ENCODE results near the gene HOXD10. TPM values are rescaled to one million over a fixed set of nuclear protein-coding genes. Genes with fewer than 3 reads are reported as not detected.

HOXD10 gene
- total and polyA plus RNA-seq, 12 donors: not detected

DNA sequence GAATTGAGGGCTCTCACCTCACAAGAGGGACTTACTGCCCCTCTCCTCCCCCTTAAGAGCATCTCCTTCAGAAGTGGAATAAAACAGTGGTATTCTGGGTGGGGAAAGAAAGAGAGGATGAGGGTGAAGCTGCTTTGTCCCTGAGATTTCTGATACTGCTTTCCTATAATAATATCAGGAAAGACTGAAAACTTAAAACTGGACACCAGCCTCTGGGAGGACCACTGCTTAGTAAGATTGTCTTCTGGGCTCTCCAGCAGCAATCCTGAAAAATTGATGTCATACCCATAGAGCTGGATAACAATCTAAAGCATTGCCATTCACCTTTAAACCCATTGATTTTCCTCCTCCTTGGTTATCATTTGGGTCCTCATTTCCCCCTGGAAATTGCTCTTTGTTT lies 30.1 kb downstream of the HOXD10 start:
- Histone ChIP-seq H3K27me3 (peaks cover 38 to 100% (median 99%) of the 10 kb centered on the region in 7 donors), H3K4me3 (no peak overlapping the region), H3K4me1 (peaks cover 0 to 4% (median 0%) of the 10 kb centered on the region in 9 donors), H3K9me3 (no peaks in the 10 kb centered on the region), H3K27ac (no peak overlapping the region), H3K36me3 (no peaks in the 10 kb centered on the region)
- no peak for DNase-seq
- ATAC-seq: no peak
- intact Hi-C loops (cut with DNase I): no loop called here
- no peak for TF ChIP-seq CTCF (IDR thresholded peaks at IDR 0.05)

DNA sequence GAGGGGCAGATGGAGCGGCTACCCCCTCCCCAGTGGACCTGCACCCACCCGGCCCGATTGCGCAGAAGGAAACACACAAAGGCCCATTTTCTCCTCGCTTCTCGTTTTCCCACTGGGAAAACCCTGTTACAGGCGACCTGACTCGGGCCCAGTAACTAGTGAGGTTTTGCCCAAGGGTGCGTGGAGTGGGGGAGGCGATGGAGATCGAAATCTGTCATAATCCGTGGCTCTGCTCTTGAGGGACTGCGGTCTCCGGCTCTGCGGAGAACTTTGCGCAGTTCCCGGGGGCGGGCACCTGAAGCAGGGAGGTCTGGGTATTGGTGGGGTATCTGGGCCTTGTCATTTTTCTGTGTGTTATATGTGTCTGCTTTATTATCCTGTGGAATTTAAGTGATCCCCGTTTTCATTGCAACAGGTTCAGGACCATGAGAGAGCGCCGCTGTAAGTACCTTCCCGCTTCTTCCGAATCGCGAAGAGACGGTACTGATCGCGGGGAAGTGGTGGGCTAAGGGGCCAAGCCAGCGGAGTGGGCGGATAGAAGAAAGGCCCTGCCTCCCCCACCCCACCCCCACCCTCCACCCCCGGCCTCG lies 30.7 kb downstream of the HOXD10 start:
- 18 to 28% methylated on average over 32 of the region's 32 CpGs for WGBS, 2 donors
- TF ChIP-seq CTCF (IDR thresholded peaks at IDR 0.05): no peak
- DNase-seq (no peak), ATAC-seq (no peak)
- intact Hi-C loops (cut with DNase I): no loop called here
- no peak overlapping the region for H3K4me3 ChIP-seq
- peaks cover 43 to 100% (median 100%) of the 10 kb centered on the region in 7 donors for H3K27me3 ChIP-seq
- H3K27ac ChIP-seq: no peak overlapping the region
- H3K4me1 ChIP-seq: peaks cover 0 to 8% (median 0%) of the 10 kb centered on the region in 9 donors
- H3K36me3 ChIP-seq: no peaks in the 10 kb centered on the region
- no peaks in the 10 kb centered on the region for H3K9me3 ChIP-seq

DNA sequence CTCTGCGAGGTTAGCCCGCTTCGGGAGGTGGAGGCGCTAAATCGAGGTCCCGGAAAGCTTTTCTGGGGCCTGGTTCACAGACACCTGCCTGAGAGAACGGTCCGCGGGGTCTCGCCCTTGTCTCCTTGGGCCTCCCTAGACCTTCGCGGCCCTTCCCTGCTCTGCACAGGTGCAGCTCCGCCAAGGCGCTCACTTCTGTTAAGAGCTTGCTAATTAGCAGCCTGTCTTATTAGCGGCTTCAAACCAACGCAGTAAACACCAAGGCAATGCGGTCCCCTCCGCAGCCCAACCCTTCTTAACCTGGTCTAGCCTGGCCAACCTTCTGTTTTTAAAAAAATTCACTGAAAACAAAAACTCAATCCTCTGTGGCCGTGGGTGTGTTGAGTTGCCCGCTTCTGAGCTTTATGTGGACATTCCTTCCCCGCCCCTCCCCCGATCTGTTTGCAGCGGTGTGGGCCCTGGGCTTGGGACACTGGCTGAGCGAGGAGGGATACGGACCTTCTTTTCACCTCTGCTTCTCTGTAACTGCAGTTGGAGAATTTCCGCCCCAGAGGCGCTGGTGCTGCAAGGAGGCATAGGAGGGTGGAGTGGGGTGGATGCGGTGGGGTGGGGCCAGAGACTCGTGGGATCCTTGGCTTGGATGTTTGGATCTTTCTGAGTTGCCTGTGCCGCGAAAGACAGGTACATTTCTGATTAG lies 31.4 kb downstream of the HOXD10 start:
- Histone ChIP-seq H3K36me3 (no peaks in the 10 kb centered on the region), H3K4me1 (peaks cover 0 to 12% (median 0%) of the 10 kb centered on the region in 9 donors), H3K27ac (no peak overlapping the region), H3K9me3 (no peaks in the 10 kb centered on the region), H3K4me3 (no peak overlapping the region), H3K27me3 (peaks cover 47 to 100% (median 100%) of the 10 kb centered on the region in 7 donors)
- WGBS, 2 donors: 10 to 20% methylated on average over 31 of the region's 31 CpGs
- intact Hi-C loops (cut with DNase I): no loop called here
- no peak for DNase-seq
- no peak for TF ChIP-seq CTCF (IDR thresholded peaks at IDR 0.05)
- ATAC-seq: no peak

GRCh38 chr2:176148751-176149421 lies 32.3 kb downstream of the HOXD10 start:
- H3K9me3 ChIP-seq: no peaks in the 10 kb centered on the region
- WGBS, 2 donors: 25 to 36% methylated on average over 11 of the region's 11 CpGs
- intact Hi-C loops (cut with DNase I): no loop called here
- ATAC-seq (no peak), DNase-seq (no peak)
- TF ChIP-seq CTCF (IDR thresholded peaks at IDR 0.05): no peak
- no peak overlapping the region for H3K4me3 ChIP-seq
- H3K36me3 ChIP-seq: no peaks in the 10 kb centered on the region
- H3K4me1 ChIP-seq: peaks cover 0 to 12% (median 0%) of the 10 kb centered on the region in 9 donors
- H3K27me3 ChIP-seq: peaks cover 51 to 100% (median 100%) of the 10 kb centered on the region in 7 donors
- no peak overlapping the region for H3K27ac ChIP-seq

Measured in heart right ventricle (tissue), 16 donors.